Spleen (tissue), 7 donors: ENCODE data around the gene LDB2.
"Not testable (repeated sequence)": the region's sequence is repeated elsewhere in the genome, so short reads cannot be mapped to it uniquely, and the experiment has no call there.

Experiments used
- POLR2A ChIP-seq, 3 donors: fragments of 450-650 bp; IDR thresholded peaks; one replicate each; pipeline ENCODE4 v1.5.1; 2017; ENCODE audit warnings: antibody characterized with exemption in 3 of 3, mild to moderate bottlenecking in 1 of 3
- POLR2AphosphoS5 ChIP-seq, 3 donors: sonication (generic); formaldehyde crosslinking; IDR thresholded peaks; one replicate each; pipeline ENCODE4 v1.5.1; 2017; ENCODE audit warnings: antibody characterized with exemption in 3 of 3
- TF ChIP-seq, protein P1 (sequence below), 11 experiments: fragments of 200-600 bp in 7 of 11; fragments of 450-650 bp in 4 of 11; sonication (generic) in 4 of 11; IDR thresholded peaks in 8 of 11; conservative IDR thresholded peaks in 3 of 11; 1 replicate in 7 of 11; 2 replicates in 4 of 11; pipeline versions ENCODE4 v1.4.0 to v1.8.0; 2016 to 2021; ENCODE audit warnings: antibody characterized with exemption in 11 of 11, inconsistent platforms in 4 of 11, mild to moderate bottlenecking in 1 of 11
- donor health status: DM: no; HTN: no; CAD: no; lungs with moderate emphysema.
- donor health status: DM: no; HTN: no; CAD: no.
- donor health status: DM: no; HTN: no; CAD: no.

DNA sequence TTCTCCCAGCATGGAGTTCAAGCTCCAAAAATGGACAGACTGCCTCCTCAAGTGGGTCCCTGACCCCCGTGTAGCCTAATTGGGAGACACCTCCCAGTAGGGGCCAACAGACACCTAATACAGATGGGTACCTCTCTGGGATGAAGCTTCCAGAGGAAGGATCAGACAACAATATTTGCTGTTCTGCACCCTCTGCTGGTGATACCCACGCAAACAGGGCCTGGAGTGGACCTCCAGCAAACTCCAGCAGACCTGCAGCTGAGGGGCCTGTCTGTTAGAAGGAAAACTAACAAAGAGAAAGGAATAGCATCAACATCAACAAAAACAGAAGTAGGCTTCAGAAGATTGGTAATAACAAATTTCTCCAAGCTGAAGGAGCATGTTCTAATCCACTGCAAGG is 269.2 kb downstream of the LDB2 start:
- TF ChIP-seq POLR2A, POLR2AphosphoS5 (IDR thresholded peaks at IDR 0.05): not testable (repeated sequence)
- TF ChIP-seq, protein P1, sequence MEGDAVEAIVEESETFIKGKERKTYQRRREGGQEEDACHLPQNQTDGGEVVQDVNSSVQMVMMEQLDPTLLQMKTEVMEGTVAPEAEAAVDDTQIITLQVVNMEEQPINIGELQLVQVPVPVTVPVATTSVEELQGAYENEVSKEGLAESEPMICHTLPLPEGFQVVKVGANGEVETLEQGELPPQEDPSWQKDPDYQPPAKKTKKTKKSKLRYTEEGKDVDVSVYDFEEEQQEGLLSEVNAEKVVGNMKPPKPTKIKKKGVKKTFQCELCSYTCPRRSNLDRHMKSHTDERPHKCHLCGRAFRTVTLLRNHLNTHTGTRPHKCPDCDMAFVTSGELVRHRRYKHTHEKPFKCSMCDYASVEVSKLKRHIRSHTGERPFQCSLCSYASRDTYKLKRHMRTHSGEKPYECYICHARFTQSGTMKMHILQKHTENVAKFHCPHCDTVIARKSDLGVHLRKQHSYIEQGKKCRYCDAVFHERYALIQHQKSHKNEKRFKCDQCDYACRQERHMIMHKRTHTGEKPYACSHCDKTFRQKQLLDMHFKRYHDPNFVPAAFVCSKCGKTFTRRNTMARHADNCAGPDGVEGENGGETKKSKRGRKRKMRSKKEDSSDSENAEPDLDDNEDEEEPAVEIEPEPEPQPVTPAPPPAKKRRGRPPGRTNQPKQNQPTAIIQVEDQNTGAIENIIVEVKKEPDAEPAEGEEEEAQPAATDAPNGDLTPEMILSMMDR (IDR thresholded peaks at IDR 0.05 in 8 of 11, conservative IDR thresholded peaks at IDR 0.05 in 3 of 11) = not testable (repeated sequence)
